Activated T-helper 9 cell treated with anti-CD3 and anti-CD28 coated beads, Interleukin-2, amount 50 U/mL, for 16 hours (primary cell): ENCODE measurements around the gene SNAPC5.
"Not testable (repeated sequence)": the region's sequence is repeated elsewhere in the genome, so short reads cannot be mapped to it uniquely, and the experiment has no call there.

Experiments used
- DNase-seq: peaks from one replicate; pipeline ENCODE4 v3.0.0-alpha.2; 2020; ENCODE audit warnings: low read depth

The SNAPC5 gene

GRCh38 chr15:66491846-66492245 lies 5.7 kb downstream of the SNAPC5 start:
- no peak for DNase-seq

GRCh38 chr15:66489179-66489791 lies 8.3 kb downstream of the SNAPC5 start:
- no peak for DNase-seq

GRCh38 chr15:66488525-66488924 lies 9.0 kb downstream of the SNAPC5 start:
- no peak for DNase-seq

- DNase-seq = no peak
Measured at GRCh38 chr15:66486887-66487286, 10.7 kb downstream of the SNAPC5 start.

GRCh38 chr15:66484539-66485112 lies 12.9 kb downstream of the SNAPC5 start:
- no peak for DNase-seq

- no peak for DNase-seq
Measured at GRCh38 chr15:66483131-66483566, 14.4 kb downstream of the SNAPC5 start.

- no peak for DNase-seq
Measured at GRCh38 chr15:66482539-66482938, 15.0 kb downstream of the SNAPC5 start.

GRCh38 chr15:66481107-66481856 lies 16.3 kb downstream of the SNAPC5 start:
- no peak for DNase-seq

GRCh38 chr15:66480267-66480666 lies 17.3 kb downstream of the SNAPC5 start:
- DNase-seq = no peak

- DNase-seq = no peak
Measured at GRCh38 chr15:66477011-66477410, 20.6 kb downstream of the SNAPC5 start.

- no peak for DNase-seq
Measured at GRCh38 chr15:66476535-66476934, 21.0 kb downstream of the SNAPC5 start.

GRCh38 chr15:66474963-66475362 lies 22.6 kb downstream of the SNAPC5 start:
- DNase-seq = no peak

GRCh38 chr15:66474135-66474534 lies 23.4 kb downstream of the SNAPC5 start:
- no peak for DNase-seq

GRCh38 chr15:66472176-66472999 lies 25.2 kb downstream of the SNAPC5 start:
- no peak for DNase-seq

- not testable (repeated sequence) for DNase-seq
Measured at GRCh38 chr15:66470825-66471224, 26.7 kb downstream of the SNAPC5 start.

- not testable (repeated sequence) for DNase-seq
Measured at GRCh38 chr15:66467162-66468040, 30.2 kb downstream of the SNAPC5 start.

- not testable (repeated sequence) for DNase-seq
Measured at GRCh38 chr15:66465294-66465693, 32.3 kb downstream of the SNAPC5 start.

- DNase-seq = no peak
Measured at GRCh38 chr15:66462627-66463026, 34.9 kb downstream of the SNAPC5 start.

GRCh38 chr15:66461917-66462316 lies 35.6 kb downstream of the SNAPC5 start:
- no peak for DNase-seq

GRCh38 chr15:66461294-66461693 lies 36.3 kb downstream of the SNAPC5 start:
- not testable (repeated sequence) for DNase-seq
